Stimulated activated CD4-positive, alpha-beta T cell treated with anti-CD3 and anti-CD28 coated beads, Interleukin-1b, Interleukin-23, amount 100 ng/mL, for 48 hours (primary cell): ENCODE results near the gene FBRSL1.

Source experiments
- DNase-seq: peaks from one replicate; pipeline ENCODE4 v3.0.0-alpha.2; 2020

Gene FBRSL1

GRCh38 chr12:132485619-132486018, 4.3 kb upstream of the FBRSL1 start:
- DNase-seq: no peak

GRCh38 chr12:132486168-132486567, 3.8 kb upstream of the FBRSL1 start:
- DNase-seq: no peak

GRCh38 chr12:132486576-132486975, 3.4 kb upstream of the FBRSL1 start:
- DNase-seq: no peak

- no peak for DNase-seq
Measured at GRCh38 chr12:132487311-132487741, 2.6 kb upstream of the FBRSL1 start.

GRCh38 chr12:132488127-132489077, 1.5 kb upstream of the FBRSL1 start:
- no peak for DNase-seq

GRCh38 chr12:132489078-132489601, 811 bp upstream of the FBRSL1 start:
- peak; percentile 46 for DNase-seq

GRCh38 chr12:132490422-132491137, 629 bp downstream of the FBRSL1 start:
- DNase-seq: no peak

- no peak for DNase-seq
Measured at GRCh38 chr12:132491138-132491663, 1.2 kb downstream of the FBRSL1 start.

GRCh38 chr12:132491761-132492378, 1.9 kb downstream of the FBRSL1 start:
- no peak for DNase-seq

- DNase-seq: no peak
Measured at GRCh38 chr12:132492522-132492921, 2.6 kb downstream of the FBRSL1 start.

GRCh38 chr12:132492951-132493350, 3.0 kb downstream of the FBRSL1 start:
- DNase-seq: no peak

GRCh38 chr12:132493482-132494178, 3.7 kb downstream of the FBRSL1 start:
- no peak for DNase-seq

- no peak for DNase-seq
Measured at GRCh38 chr12:132494294-132495164, 4.6 kb downstream of the FBRSL1 start.

GRCh38 chr12:132495165-132495544, 5.2 kb downstream of the FBRSL1 start:
- DNase-seq: no peak

GRCh38 chr12:132495629-132496357, 5.8 kb downstream of the FBRSL1 start:
- no peak for DNase-seq

- no peak for DNase-seq
Measured at GRCh38 chr12:132496358-132496669, 6.4 kb downstream of the FBRSL1 start.

GRCh38 chr12:132496710-132497109, 6.8 kb downstream of the FBRSL1 start:
- DNase-seq: no peak

GRCh38 chr12:132497514-132498405, 7.8 kb downstream of the FBRSL1 start:
- DNase-seq: no peak

GRCh38 chr12:132498931-132499330, 9.0 kb downstream of the FBRSL1 start:
- no peak for DNase-seq
